NT2/D1 (cell line): Measurements from ENCODE around the gene OR9Q1.

Source experiments
- DNase-seq: peaks from one replicate; pipeline ENCODE4 v3.0.0-alpha.2; 2011; ENCODE audit warnings: low read depth, low spot score
- H3K27me3 ChIP-seq: 2 replicates; pipeline ENCODE4 v1.6.0; 2011; ENCODE audit warnings: mild to moderate bottlenecking; ENCODE audit not compliant: insufficient read length, insufficient read depth
- H3K36me3 ChIP-seq: 2 replicates; pipeline ENCODE4 v1.6.1; 2011; ENCODE audit warnings: mild to moderate bottlenecking, low read length, mixed read lengths; ENCODE audit not compliant: insufficient read depth, insufficient read length
- H3K4me1 ChIP-seq: 2 replicates; pipeline ENCODE4 v1.5.1; 2011; ENCODE audit not compliant: insufficient read depth, insufficient read length
- H3K4me3 ChIP-seq: 2 replicates; pipeline ENCODE4 v1.5.1; 2011; ENCODE audit warnings: low read depth; ENCODE audit not compliant: insufficient read length
- H3K9ac ChIP-seq: 2 replicates; pipeline ENCODE4 v1.6.0; 2011; ENCODE audit warnings: low read depth; ENCODE audit not compliant: insufficient read length
- H3K9me3 ChIP-seq: 2 replicates; pipeline ENCODE4 v1.5.1; 2011; ENCODE audit warnings: mild to moderate bottlenecking, low read length; ENCODE audit not compliant: insufficient read depth
- SUZ12 ChIP-seq: IDR thresholded peaks from 2 replicates; pipeline ENCODE4 v1.6.1; 2011; ENCODE audit not compliant: insufficient read length, insufficient read depth; ENCODE audit errors: extremely low read depth
- YY1 ChIP-seq: IDR thresholded peaks from 2 replicates; pipeline ENCODE4 v1.6.1; 2011; ENCODE audit not compliant: insufficient read length, insufficient read depth
- ZNF274 ChIP-seq: IDR thresholded peaks from 2 replicates; pipeline ENCODE4 v1.6.1; 2011; ENCODE audit warnings: mild to moderate bottlenecking, low read depth, low read length

Gene OR9Q1, protein sequence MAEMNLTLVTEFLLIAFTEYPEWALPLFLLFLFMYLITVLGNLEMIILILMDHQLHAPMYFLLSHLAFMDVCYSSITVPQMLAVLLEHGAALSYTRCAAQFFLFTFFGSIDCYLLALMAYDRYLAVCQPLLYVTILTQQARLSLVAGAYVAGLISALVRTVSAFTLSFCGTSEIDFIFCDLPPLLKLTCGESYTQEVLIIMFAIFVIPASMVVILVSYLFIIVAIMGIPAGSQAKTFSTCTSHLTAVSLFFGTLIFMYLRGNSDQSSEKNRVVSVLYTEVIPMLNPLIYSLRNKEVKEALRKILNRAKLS

DNA sequence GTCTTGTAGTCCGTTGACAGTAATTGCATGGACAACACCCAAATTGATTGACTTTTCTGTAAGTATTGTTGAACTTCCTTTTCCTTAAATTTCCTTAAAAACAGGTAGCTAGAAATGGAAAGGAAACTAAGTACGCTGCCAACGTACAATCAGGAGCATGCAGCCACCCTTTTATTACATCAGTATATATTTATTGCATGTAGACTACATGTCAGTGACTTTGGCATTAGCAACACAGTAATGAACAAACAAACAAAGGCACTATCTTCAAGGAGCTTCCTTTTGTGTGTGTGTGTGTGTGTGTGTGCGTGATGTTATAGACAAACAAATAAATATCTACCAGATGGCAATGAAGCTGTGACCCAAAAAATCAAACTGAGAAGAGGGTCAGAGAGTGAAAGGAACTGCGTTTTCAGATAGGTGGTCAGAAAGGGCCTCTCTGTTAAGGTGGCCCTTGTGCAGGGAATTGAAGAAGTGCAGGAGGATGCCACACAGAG lies at the start of gene OR9Q1:
TSS of gene OR9Q1 (plus strand) at position 447 of the 497 bp plus-strand sequence. CDS start 155,564 bp downstream, outside the sequence.
- DNase-seq: no peak
- Histone ChIP-seq H3K27me3 (no peaks in the 10 kb centered on the region), H3K9me3 (no peaks in the 10 kb centered on the region), H3K9ac (no peak within 1 kb of the TSS), H3K36me3 (no peaks in the 10 kb centered on the region), H3K4me1 (no peaks in the 10 kb centered on the region), H3K4me3 (no peak within 1 kb of the TSS)
- no peak for TF ChIP-seq YY1
- TF ChIP-seq SUZ12: no peak
- TF ChIP-seq ZNF274: no peak

DNA sequence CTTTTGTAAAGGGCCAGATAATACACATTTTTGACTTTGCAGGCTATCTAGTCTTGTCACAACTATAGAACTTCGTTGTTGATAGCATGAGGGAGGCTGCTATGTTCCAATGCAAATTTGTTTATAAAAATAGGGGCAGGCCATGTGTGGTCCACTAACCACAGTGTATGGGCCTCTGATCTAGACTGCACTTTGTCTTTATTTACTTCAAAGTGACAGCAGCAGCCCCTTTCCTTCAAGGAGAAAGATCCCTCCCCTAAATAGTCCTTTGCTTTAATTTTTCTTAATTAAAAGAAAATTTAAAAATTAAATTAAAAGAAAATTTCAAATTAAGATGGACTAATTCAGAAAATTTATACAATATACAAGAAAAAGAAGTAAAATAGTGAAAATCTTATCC lies 49.5 kb upstream of the OR9Q1 start:
- Histone ChIP-seq H3K27me3 (no peaks in the 10 kb centered on the region), H3K9me3 (no peaks in the 10 kb centered on the region), H3K9ac (no peak overlapping the region), H3K36me3 (no peaks in the 10 kb centered on the region), H3K4me3 (no peak overlapping the region), H3K4me1 (no peaks in the 10 kb centered on the region)
- DNase-seq: no peak
- no peak for TF ChIP-seq ZNF274
- no peak for TF ChIP-seq SUZ12
- TF ChIP-seq YY1: no peak

DNA sequence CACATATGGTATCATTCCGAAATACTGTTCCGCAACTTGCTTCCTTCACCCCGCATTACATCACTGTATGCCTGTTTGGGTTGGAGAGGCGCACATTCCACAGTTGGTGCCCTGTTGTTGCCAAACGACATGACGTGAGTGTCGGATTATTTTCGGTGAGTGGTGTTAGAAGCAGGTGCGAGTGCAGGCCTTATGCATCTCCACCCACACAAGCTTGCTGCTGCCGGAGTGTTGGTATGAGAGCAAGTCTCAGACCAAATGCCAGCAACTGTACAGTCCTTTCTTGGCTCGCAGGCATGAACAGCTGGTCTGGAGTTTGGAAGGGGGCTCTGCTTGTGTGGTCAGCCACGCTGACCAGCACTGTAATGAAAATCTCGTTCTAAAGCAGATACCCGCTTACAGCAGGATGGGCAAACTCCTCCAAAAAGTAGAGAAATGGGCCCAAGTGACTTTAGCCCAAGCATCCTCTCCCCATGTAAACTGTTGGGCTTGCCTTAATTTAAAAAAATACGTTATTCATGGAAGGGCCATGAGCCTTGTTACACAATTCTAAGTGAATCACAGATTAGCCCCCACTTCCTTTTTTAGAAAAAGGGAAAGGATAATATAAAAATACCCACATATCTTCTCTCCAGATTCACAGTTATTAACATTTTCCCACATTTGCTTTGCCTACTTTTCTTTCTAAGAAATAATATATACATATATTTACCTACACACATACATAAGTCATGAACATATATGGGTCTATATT lies 48.7 kb upstream of the OR9Q1 start:
- Histone ChIP-seq H3K4me1 (no peaks in the 10 kb centered on the region), H3K4me3 (no peak overlapping the region), H3K9me3 (no peaks in the 10 kb centered on the region), H3K36me3 (no peaks in the 10 kb centered on the region), H3K27me3 (no peaks in the 10 kb centered on the region), H3K9ac (no peak overlapping the region)
- no peak for DNase-seq
- TF ChIP-seq ZNF274 (no peak), SUZ12 (no peak), YY1 (no peak)

DNA sequence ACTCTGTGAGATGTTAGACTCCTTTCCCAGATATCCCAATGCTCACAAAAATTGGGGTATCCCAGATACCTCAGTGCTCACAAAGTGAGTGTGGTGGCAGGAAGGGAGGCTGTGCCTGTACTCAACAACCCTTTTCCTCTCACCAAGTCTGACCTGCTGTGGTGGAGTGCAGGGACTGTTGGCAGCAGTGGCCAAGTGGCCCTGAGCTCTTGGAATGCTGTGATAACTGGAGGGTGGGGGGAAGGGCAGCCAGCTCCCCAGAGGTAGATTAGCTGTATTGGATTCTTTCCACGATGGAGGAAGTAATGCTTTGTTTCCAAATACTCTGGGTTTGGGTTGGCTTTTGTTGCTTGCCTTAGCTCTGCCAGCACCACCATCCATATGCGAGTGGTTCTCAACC lies 46.0 kb upstream of the OR9Q1 start:
- Histone ChIP-seq H3K4me3 (no peak overlapping the region), H3K9me3 (no peaks in the 10 kb centered on the region)
- TF ChIP-seq YY1 (no peak), ZNF274 (no peak), SUZ12 (no peak)

DNA sequence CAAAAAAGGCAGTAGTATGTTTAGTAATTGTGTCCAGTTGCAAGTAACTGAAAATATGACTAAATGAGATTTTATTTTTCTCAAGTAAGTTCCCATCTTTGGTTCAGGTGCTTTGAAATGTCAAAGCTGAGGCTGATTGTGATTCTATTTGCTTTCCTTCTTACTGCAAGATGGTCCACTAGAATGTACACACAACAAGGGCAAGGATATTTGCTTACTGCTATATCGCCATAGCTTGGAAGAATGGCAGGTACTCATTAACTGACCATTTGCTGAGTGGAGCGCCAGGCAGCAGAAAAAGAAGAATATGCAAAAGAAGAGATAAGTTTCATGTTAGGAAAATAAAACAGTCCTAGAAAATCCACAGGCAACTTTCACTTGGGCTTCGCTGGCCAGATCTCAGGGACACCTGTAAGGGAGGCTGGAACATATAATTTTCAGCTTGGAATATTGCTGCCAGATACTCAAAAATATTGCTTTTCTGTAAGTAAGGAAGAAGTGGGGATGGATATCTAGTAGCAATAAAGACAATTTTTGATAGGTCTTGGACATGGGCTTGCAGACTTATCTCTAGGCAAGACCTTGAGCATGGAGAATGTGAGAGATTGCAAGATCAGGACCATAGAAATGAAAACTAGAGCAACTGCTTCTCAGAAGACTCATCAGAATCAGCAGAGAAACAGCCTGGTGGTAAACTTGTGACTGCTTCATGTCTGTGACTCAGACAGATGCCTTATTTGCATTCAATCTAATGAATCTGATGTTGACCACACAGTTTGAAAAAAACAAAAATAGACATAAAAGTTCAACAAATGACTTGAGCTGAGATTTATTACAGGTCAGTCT lies 44.8 kb upstream of the OR9Q1 start:
- Histone ChIP-seq H3K4me1 (no peaks in the 10 kb centered on the region), H3K27me3 (no peaks in the 10 kb centered on the region), H3K4me3 (no peak overlapping the region), H3K9me3 (no peaks in the 10 kb centered on the region), H3K9ac (no peak overlapping the region), H3K36me3 (no peaks in the 10 kb centered on the region)
- DNase-seq: no peak
- no peak for TF ChIP-seq SUZ12
- TF ChIP-seq ZNF274: no peak
- TF ChIP-seq YY1: no peak

More for the DNA sequence above, 46.0 kb upstream of the OR9Q1 start:
- Histone ChIP-seq H3K27me3 (no peaks in the 10 kb centered on the region), H3K4me1 (no peaks in the 10 kb centered on the region), H3K9ac (no peak overlapping the region), H3K36me3 (no peaks in the 10 kb centered on the region)
- no peak for DNase-seq

DNA sequence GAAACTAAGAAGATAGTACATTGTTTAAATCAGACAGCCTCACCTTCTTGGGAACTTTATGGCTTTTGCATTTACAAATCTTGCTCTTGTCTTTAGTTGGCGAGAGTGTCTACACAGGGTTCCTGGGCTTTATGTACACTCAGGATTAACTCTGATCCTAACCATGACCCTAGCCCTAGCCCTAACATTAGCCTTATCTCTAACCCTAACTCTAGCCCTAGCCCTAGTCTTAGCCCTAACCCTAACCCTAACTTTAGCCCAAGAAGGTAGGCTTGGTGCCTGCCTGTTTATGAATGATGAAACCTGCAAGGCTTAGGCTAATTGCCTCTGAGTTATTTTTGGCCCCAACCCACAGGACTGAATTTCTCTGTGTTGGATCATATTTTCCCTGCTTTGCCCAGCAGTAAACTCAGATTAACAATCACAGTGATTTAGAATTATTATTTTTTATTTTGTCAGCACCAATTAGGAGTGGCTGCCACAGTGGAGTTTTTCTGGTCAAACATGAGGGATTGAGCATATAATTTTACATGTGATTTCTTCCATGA lies 44.1 kb upstream of the OR9Q1 start:
- Histone ChIP-seq H3K9ac (no peak overlapping the region), H3K4me1 (no peaks in the 10 kb centered on the region), H3K9me3 (no peaks in the 10 kb centered on the region), H3K36me3 (no peaks in the 10 kb centered on the region), H3K27me3 (no peaks in the 10 kb centered on the region), H3K4me3 (no peak overlapping the region)
- no peak for DNase-seq
- no peak for TF ChIP-seq YY1
- no peak for TF ChIP-seq SUZ12
- TF ChIP-seq ZNF274: no peak
